H4 (cell line): Measurements from ENCODE around the gene SLC25A13. TPM values are rescaled to one million over a fixed set of nuclear protein-coding genes. Genes with fewer than 3 reads are reported as not detected.
"Not testable (repeated sequence)": the region's sequence is repeated elsewhere in the genome, so short reads cannot be mapped to it uniquely, and the experiment has no call there.

Source experiments
- DNase-seq: peaks from one replicate; pipeline ENCODE4 v3.0.0-alpha.2; 2015; ENCODE audit warnings: low spot score
- total RNA-seq: library from RNA; depleted of rRNA; stranded (reverse); fragments of >200 nt; shearing (Covaris generic); gene quantifications from 2 replicates; pipeline ENCODE4 v1.2.3, GENCODE V29; 2014

Gene SLC25A13
- total RNA-seq, 1 experiment from 2014 or later, result 61.1 TPM

DNA sequence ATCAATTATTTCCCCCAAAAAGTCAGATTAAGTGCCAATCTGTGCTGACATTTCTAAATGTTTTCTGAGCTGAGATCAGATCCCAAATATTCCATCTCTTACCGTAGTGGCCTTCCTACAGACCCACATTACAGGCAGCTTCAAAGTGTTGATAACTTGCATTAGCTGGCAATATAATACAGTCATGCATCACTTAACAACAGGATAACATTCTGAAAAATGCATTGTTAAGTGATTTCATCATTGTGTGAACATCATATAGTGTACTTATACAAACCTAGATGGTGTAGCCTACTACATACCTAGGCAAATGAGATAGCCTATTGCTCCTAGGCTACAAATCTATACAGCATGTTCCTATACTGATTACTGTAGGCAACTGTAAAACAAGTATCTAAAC is 22.4 kb downstream of the SLC25A13 start:
- no peak for DNase-seq

DNA sequence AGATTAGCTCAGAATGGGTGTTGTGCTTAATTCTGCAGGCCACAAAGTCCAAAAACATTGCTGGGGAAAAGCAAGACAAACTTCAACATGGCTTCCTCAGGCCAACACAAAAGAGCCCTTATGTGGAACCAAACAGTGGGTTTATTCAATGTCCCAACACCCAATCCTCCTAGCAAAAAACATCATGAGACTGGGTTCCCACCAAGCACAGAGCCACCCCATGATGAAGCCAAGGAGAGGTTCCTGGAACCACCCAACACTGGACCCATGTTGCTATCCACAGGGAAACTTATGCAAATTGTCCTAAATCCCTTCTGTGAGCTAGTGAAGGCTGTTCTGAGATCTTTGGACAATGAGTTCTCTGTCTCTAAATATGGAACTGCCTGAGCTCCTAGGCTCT is 24.0 kb downstream of the SLC25A13 start:
- no peak for DNase-seq

DNA sequence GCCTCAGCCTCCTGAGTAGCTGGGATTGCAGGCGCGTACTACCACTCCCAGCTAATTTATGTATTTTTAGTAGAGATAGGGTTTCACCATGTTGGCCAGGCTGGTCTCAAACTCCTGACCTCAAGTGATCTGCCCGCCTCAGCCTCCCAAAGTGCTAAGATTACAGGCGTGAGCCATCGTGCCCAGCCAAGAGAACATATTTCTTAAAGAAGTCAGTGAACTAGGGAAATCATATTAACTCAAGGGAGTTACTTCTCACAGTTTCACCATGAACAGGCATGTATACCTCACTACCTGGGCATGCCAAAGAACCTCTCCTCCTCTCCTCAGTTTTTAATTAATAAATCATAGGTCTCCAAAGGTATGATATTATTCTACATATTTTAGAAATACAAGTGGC is 24.5 kb downstream of the SLC25A13 start:
- not testable (repeated sequence) for DNase-seq

DNA sequence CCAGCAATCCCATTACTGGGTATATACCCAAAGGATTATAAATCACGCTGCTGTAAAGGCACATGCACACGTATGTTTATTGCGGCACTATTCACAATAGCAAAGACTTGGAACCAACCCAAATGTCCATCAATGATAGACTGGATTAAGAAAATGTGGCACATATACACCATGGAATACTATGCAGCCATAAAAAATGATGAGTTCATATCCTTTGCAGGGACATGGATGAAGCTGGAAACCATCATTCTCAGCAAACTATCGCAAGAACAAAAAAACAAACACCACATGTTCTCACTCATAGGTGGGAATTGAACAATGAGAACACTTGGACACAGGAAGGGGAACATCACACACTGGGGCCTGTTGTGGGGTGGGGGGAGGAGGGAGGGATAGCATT is 28.0 kb downstream of the SLC25A13 start:
- DNase-seq, result not testable (repeated sequence)

DNA sequence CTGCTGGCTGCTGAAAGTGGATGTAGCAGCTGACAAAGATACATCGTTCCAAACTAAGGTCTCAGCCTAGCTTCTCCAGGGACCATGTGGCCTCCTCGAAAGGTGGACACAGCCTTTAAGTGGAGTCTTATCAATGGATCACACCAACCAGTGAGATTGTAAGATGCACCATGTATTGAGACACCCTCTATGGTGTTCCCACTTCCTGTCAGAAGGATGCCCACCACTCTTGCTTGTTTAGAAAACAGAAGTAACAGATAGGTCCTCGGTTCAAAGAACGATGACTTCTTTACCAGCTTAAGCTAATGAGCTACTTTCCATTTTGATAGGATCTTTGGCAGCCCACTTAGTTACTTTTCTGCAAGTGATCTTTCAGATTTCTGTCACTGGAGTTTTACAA is 34.3 kb downstream of the SLC25A13 start:
- DNase-seq, result no peak

DNA sequence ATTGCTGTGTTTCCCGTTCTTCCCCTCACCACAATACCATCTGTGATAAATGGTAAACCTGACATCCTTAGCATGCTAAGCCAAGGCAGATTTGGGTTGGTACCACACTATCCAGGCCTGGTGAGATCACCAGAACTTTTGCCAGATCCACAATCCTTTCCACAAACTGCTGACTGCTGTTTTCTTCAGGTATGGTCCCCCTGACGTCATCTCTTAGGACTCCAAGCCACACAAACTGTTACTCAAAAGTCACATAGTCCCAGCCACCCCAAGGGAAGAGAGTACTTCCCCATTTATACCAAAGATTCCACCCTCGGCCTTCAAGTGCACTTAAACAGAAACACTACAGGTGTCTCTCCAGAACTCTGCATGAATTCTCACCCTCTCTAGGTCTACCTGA is 34.8 kb downstream of the SLC25A13 start:
- DNase-seq, result no peak

DNA sequence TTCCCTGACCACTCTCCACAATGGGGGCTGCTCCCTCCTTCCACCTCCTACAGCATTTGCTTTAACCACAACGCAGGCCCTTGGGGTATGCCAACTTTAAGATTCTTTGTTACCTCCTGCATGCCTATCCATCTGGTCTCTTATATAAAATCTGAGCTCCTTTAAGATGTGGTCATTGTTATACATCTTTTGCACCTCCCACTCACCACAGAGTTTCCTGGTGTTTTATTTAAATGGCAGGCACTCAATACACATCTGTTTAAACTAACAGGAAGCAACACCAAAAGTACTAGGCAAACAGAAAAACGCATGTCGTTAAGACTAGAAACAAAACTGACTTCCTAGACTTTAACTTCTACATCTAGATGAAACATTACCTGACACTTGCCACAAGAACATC is 36.3 kb downstream of the SLC25A13 start:
- DNase-seq, result peak; percentile 37

DNA sequence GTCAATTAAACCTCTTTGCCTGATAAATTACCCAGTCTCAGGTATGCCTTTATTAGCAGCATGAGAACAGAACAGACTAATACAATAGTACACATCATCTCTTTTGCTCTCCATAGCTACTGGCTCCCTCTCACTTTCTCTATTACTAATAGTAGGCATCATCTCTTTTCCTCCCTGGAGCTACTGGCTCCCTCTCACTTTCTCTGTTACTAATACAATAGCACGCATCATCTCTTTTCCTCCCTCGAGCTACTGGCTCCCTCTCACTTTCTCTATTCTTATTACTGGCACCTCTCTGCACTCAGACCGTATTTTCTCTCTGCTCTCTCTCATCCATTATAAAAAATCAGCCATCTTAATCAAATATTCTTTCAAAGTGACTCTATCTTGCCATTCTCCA is 37.1 kb downstream of the SLC25A13 start:
- DNase-seq, result no peak

DNA sequence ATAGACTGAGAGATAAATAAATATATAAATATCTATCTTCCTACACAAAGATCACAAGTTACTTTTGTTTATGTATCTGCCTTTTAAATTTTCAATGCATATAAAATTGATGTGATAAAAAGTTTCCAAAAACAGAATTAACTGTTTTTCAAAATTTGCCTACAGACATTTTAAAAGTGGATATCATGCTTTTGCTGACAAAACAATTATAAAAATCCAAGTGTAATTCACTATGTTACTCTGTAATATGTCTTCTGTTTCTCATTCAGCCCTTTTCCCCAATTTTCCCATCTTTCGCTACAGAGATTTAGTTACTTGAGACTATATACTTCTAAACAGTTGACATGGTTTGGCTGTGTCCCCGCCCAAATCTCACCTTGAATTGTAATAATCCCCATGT is 37.7 kb downstream of the SLC25A13 start:
- DNase-seq, result no peak

DNA sequence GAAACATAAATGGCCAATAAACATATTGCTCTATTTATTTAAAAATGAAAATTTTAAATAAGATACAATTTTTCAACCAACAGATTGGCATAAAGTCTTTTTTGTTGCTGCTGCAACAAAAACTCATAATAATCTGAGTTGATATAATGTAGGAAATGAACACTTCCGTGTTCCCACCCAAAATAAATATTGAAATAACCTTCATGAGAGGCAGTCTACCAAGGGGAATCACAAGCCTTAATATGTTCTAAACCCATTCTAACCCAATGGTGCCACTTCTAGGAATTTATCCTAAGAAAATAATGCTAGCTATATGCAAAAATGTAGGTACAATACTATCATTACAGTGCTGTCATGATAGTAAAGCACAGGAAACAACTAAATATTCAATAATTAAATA is 39.1 kb downstream of the SLC25A13 start:
- DNase-seq, result no peak

DNA sequence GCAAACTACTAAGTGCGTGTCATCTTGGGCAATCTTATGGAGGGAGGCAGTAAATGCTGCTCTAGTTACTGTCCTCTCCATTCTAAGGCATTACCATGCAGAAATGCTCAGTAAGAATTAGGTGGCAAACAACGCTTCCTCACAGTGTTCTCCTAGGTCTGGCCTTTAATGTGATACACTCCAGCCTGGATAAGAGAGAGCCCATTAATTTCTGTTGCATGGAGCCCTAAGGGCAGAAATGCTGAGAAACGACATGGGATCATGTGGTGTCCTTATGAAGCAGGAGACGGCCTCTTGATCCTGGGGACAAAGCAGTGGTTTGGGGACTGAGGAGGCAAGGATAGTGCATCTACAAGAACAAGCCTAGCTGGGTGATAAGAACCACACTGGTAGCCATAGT is 44.0 kb downstream of the SLC25A13 start:
- DNase-seq, result no peak

DNA sequence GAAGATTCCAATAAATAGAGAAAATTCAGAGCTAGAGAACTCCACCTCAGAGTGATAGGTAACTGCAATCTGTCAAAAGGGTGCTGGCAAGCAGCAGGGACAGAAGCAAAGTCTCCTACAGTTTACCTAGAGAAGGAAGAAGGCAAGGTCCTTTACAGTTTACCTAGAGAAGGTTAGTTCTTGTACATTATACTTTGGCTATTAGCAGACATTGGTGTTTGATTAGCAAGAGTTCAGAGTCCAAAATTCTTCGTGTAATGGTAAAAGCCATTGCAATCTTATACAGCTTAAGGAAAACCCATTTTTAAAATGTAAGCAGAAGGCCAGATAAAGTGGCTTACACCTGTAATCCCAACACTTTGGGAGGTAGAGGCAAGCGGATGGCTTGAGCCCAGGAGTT is 45.9 kb downstream of the SLC25A13 start:
- DNase-seq, result no peak

DNA sequence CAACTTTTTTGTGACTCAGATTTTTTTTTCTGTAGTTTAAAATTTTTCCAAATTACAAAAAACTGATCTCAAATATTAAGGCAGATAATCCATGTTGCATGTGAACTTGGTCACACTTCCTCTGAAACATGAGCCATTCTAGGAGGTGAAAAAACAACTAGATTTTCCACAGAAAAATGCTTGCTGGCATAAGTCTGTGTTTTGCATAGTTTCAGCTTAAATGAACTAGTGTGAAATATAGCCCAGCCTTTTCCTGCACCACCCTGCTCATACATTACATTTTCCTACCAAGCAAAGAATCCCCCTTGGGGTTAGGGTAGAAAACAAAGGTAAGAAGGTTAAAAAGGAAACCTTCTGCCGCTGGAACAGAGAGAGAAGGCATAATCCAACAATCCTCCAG is 48.2 kb downstream of the SLC25A13 start:
- no peak for DNase-seq

DNA sequence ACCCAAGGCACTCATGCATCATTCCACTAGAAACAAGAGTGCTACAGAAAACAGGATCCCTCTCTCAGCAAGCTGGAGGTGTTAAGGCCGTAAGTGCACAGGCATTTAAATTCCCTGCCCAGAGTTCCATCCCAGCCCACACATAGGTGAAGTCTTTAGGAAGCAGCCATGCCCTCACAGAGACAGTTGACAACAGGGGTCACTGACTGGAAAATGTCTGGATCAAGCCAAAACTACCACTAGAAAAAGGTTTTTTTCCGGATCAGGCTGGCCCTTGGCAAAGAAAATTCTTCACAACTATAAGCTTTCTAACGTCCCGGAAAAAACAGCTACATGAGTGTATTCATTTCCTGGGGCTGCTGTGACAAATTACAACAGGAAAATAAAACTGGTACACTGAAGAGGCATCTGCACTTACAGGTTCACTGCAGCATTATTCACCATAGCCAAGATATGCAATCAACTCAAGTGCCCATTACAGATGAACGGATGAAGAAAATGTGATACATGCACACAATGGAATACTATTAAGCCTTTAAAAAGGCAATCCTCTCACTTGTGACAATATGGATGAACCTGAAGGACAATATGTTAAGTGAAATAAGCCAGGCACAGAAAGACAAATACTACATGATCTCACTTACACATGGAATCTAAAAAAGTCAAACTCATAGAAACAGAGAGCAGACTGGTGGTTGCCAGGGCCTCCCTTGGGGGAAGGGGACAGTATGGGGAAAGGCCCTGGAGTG is 52.5 kb downstream of the SLC25A13 start:
- DNase-seq, result no peak

DNA sequence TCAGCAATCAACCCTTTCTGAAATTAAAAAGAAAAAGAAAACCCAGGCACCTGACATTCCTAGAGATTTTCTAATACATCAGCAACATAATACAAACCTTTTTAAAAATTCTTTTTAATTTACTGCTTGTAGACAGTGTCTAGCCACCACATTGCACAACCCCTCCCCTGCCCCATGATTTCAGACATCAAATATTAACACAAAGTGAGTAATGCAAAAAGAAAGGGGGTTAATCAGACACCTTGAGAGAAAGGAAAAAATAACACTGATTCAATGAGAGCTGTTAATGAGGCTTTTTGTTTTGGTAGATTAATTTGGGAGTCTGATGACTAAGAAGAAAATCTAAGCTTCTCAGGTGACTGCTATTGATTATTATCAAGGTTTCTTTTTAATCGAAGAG is 55.3 kb downstream of the SLC25A13 start:
- DNase-seq, result no peak

DNA sequence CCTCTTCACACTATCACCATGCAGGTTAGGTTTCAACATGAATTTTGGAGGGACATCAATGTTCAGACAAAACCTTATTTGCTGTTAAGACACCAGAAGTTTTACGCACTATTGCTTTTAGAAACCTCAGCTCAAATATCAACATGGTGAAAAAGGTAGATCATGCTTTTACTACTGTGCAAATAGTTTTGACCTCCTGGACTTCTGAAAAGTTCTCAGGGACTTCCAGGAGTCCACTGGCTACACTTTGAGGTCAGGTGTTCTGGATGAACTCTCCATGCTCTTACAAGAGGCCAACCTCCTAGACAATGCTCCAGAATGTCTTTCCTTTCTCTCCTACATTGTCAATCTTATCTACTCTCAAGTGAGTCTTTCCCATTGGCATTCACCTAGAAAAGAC is 55.9 kb downstream of the SLC25A13 start:
- no peak for DNase-seq

DNA sequence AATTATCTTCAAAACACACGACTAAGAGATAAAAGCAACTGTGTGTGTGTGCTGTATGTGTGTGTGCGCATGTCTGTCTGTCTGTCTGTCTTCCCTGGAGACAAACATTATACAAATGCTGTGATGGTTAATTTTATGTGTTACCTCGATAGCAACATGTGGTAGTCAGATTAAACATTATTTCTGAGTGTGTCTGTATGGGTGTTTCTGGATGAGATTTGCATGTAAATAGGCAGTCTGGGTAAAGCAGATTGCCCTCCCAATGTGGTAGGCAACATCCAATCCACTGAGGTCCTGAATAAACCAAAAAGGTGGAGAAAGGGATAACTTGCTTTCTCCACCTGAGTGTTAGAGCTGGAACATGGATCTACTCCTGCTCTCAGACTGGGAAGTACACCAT is 67.9 kb downstream of the SLC25A13 start:
- DNase-seq, result no peak

DNA sequence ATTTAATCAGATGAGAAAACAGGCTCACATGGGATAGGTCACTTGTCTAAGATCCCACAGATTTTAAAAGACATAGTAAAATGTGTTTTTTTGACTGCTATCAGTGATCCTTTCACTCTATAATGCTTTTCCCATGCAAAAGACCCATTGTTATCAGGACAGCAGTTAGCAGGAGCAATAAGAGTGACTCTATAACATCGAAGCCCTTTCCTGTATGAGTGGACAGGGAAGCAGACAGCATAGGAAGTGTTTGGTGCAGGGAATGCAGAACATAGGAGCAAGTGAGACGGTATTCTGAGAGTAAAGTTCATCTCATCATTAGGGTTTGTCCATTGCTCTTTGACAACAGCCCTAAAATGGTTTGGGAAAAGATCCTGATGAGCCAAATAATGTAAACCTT is 68.5 kb downstream of the SLC25A13 start:
- DNase-seq, result no peak

DNA sequence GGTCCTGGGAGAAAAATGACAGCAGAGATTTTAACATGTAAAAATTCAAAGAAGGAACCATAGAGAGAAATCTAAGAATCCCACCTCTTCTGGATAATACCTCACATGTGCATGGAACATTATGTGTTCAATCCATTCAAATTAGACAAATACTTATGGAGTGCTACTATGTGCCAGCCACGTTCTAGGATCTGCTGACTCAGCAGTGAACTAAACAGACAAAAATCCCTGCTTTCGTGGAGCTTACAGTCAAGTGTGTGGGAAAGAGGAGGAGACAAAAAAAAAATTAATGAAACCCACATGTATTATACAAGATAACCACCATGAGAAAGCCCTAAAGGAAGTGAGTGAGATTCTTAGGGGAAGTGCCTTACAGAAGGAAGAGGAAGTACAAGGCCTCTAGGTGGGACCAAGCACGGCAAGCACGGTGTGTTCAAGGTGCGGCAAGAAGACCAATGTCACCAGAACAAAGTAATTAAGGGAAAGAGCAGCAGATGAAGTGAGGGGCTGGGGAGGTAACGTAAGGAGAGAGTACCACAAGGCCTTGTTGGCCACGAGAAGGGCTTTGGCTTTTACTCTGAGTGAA is 71.0 kb downstream of the SLC25A13 start:
- no peak for DNase-seq

DNA sequence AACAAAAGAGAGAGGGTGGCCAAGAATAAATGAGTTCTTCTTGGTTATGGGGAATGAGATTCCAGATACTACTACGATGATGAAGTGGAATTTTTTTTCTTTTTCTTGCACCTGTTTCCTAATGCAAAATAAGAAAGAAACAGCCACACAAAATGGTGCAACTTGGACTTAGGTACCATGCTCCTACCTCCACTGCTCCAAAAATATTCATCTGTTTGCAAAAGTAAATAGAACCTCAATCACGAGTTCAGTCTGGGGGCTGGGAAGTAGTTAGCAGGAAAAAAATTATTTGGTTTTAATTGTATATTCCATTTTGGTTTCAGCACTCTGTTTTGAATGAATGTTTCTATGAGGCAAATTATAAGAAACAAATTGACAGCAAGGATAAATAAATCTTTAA is 73.5 kb downstream of the SLC25A13 start:
- DNase-seq, result no peak

DNA sequence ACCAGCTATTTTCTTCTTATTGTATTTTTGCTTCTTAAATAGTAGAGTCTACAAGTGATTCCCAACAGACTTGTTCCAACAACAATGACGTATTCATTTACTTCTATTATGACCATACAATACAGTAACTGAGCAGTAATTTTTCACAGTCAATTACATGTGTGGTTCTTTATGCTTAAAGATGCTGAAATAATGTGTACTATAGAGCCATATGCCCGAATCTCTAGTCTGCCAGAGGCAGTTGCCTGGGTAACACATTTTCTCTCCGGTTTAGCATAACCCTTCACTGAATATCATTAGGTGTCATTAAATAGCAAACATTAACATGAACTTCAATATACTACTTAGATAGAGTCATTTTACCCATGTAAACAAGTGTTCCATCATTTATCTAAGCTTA is 75.0 kb downstream of the SLC25A13 start:
- no peak for DNase-seq

DNA sequence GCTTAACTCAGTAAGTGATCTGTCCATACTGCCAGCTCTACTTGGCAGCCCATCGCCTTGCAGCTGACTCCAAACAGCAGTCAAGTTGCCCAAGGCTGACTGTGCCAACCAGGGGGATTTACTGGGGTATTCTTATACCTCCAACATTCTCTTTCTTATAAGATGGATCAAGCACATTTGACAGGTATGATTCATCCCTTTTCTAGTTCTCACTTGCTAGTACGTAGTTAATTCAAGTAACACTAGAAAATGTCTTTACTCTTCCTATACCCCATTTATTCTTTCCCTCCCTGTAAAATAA is 77.0 kb downstream of the SLC25A13 start:
- no peak for DNase-seq

DNA sequence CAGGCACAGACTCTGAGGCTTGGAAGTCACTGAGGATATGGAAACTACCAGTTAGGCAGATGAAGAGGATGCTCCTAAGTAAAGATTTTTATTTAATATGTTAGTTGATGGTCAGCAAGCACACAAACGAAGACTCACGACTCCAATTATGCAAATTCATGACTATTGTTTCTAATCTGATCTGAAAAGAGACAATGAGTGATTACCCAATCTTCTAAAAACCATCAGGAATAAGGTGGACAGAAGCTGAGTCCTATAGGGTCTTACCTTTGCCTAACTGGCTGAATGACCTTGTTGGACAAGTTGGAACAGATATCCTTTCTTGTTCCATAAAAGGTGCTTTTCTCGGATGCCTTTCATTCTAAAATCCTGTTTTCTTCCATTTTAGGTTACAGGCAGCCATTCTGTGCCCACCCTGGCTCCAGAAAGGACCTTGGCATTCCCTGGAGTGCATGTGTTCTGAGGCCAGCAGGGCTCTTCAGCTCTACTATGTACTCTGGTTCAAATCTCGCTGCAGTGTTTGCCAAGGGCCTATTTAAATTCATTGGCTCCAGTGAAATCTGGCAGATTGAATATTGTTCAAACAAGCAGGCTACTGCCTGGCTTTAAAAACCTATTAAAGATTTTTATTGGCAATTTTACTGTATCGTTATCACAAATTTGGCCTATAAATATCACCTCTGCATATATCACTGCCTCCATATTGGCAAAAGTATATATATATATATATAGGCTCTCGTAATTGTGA is 77.5 kb downstream of the SLC25A13 start:
- DNase-seq, result no peak
